ENCODE measurements around the gene HSPA1A.

GRCh38 chr6:31791324-31792089, 23.8 kb upstream of the HSPA1A start:
- TF ChIP-seq YY1 (IDR thresholded peaks at IDR 0.05; ENCODE audit: low read depth) (no peak), TAF1 (IDR thresholded peaks at IDR 0.05; ENCODE audit: low read depth) (no peak), CREB1 (IDR thresholded peaks at IDR 0.05; ENCODE audit: low read depth) (no peak)
- TF ChIP-seq, protein P1, sequence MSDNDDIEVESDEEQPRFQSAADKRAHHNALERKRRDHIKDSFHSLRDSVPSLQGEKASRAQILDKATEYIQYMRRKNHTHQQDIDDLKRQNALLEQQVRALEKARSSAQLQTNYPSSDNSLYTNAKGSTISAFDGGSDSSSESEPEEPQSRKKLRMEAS (IDR thresholded peaks at IDR 0.05): no peak
